ENCODE data around the gene SLC9A3. TPM values are rescaled to one million over a fixed set of nuclear protein-coding genes. Genes with fewer than 3 reads are reported as not detected.

SLC9A3 gene
- total RNA-seq, 2 experiments from 2014 or later = 2.1 to 2.4 TPM

GRCh38 chr5:437281-437771 lies 86.9 kb downstream of the SLC9A3 start:
- H3K36me3 Mint-ChIP-seq (ENCODE audit: low read depth) = peaks cover 3% of the 10 kb centered on the region
- DNase-seq (no peak), ATAC-seq (no peak)
- no peak overlapping the region for H3K27ac Mint-ChIP-seq
- H3K9me3 Mint-ChIP-seq (ENCODE audit: low read depth) = no peaks in the 10 kb centered on the region
- intact Hi-C loops (cut with DNase I, micrococcal nuclease) = loop anchor here in 1 of 2 experiments (5.0 kb wide), 1 partner anchor 120 kb away; no protein-coding TSS in a partner anchor
- ChIA-PET POLR2A (no interaction called here), CTCF (interaction anchor here (1.0 to 1.5 kb wide), 2 partner anchors 9 to 120 kb away, joined by 3 to 4 read pairs; no protein-coding TSS in a partner anchor)
- H3K27me3 Mint-ChIP-seq = no peaks in the 10 kb centered on the region
- H3K4me1 Mint-ChIP-seq = peaks cover 7% of the 10 kb centered on the region
- no peak overlapping the region for H3K4me3 Mint-ChIP-seq

DNA sequence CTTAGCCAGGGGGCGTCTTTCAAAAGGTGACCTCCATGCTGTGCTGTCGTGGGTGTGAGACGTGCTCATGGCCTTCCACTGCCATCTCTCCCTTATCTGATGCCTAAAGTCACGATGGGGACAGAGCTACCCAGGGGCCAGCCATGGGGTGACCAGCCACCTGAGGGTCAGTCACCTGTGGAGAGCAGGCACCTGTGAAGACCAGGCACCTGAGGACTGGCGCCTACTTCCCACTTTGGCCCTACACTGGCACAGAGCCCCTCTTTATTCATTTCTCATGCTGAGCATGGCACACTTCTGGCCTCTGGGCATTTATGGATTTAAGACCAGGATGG lies 87.6 kb downstream of the SLC9A3 start:
- POLR2A ChIA-PET = no interaction called here
- ATAC-seq (no peak), DNase-seq (peak; percentile 3)
- H3K9me3 Mint-ChIP-seq (ENCODE audit: low read depth) = no peaks in the 10 kb centered on the region
- H3K4me3 Mint-ChIP-seq = no peak overlapping the region
- CTCF ChIA-PET = interaction anchor here (0.6 to 1.5 kb wide), 3 partner anchors 19 to 121 kb away, joined by 3 to 4 read pairs (median 3); no protein-coding TSS in a partner anchor
- H3K4me1 Mint-ChIP-seq = peaks cover under 1% of the 10 kb centered on the region
- no peaks in the 10 kb centered on the region for H3K27me3 Mint-ChIP-seq
- H3K27ac Mint-ChIP-seq = no peak overlapping the region
- peaks cover 3% of the 10 kb centered on the region for H3K36me3 Mint-ChIP-seq (ENCODE audit: low read depth)
- intact Hi-C loops (cut with DNase I, micrococcal nuclease) = loop anchor here in 1 of 2 experiments (5.0 kb wide), 1 partner anchor 119 kb away; no protein-coding TSS in a partner anchor

- Mint-ChIP-seq H3K36me3 (ENCODE audit: low read depth) (peaks cover 3% of the 10 kb centered on the region), H3K4me1 (no peaks in the 10 kb centered on the region), H3K27ac (no peak overlapping the region), H3K4me3 (no peak overlapping the region), H3K27me3 (no peaks in the 10 kb centered on the region), H3K9me3 (ENCODE audit: low read depth) (no peaks in the 10 kb centered on the region)
- intact Hi-C loops (cut with DNase I, micrococcal nuclease) = loop anchor here in 1 of 2 experiments (5.0 kb wide), 1 partner anchor 119 kb away; no protein-coding TSS in a partner anchor
- ATAC-seq = peak; percentile 65
- peak; percentile 40 for DNase-seq
- ChIA-PET POLR2A (no interaction called here), CTCF (interaction anchor here (0.6 to 1.5 kb wide), 3 partner anchors 19 to 120 kb away, joined by 3 to 4 read pairs (median 3); no protein-coding TSS in a partner anchor)
Measured at GRCh38 chr5:435961-436640, 88.1 kb downstream of the SLC9A3 start.

GRCh38 chr5:435156-435790 lies 89.0 kb downstream of the SLC9A3 start:
- ChIA-PET POLR2A (no interaction called here), CTCF (no interaction called here)
- H3K27ac Mint-ChIP-seq = no peak overlapping the region
- intact Hi-C loops (cut with DNase I, micrococcal nuclease) = loop anchor here in 1 of 2 experiments (5.0 kb wide), 1 partner anchor 118 kb away; no protein-coding TSS in a partner anchor
- no peak for ATAC-seq
- no peaks in the 10 kb centered on the region for H3K4me1 Mint-ChIP-seq
- H3K9me3 Mint-ChIP-seq (ENCODE audit: low read depth) = no peaks in the 10 kb centered on the region
- peaks cover 3% of the 10 kb centered on the region for H3K36me3 Mint-ChIP-seq (ENCODE audit: low read depth)
- no peak overlapping the region for H3K4me3 Mint-ChIP-seq
- DNase-seq = peak; percentile 3
- no peaks in the 10 kb centered on the region for H3K27me3 Mint-ChIP-seq

DNA sequence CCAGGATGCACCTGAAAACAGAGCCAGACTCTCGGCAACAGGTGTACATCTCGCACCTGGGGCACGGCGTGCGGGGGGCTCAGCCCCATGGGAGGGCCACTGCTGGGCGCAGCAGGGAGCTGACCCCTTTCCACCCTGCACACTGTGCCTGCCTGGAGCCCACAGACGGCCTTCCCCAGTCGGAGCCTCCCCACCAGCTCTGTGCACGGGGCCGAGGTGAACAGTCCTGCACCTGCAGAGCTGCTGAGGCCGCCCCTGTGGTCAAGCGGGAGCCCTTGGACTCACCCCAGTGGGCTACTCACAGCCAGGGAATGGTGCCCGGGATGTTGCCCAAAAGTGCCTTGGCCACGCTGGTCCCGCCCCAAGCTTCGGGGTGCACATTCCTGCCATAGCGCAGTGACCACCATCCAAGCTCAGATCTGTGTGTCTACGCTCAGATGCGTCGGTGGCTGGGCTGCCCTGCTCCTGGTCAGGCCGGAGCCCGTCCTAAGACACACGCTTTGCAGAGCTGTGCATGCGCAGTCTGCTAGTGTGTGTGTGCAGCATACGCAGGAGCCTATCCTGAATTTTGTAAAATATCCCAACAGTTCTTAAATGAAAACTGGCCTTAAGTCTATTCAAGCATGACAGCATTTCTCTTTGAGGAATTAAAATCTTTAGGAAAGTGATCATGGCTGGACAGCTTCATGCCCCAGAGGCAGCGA lies 89.7 kb downstream of the SLC9A3 start:
- DNase-seq (no peak), ATAC-seq (no peak)
- Mint-ChIP-seq H3K27me3 (no peaks in the 10 kb centered on the region), H3K9me3 (ENCODE audit: low read depth) (no peaks in the 10 kb centered on the region), H3K36me3 (ENCODE audit: low read depth) (peaks cover 3% of the 10 kb centered on the region), H3K4me1 (no peaks in the 10 kb centered on the region), H3K27ac (no peak overlapping the region), H3K4me3 (no peak overlapping the region)
- POLR2A ChIA-PET = no interaction called here
- CTCF ChIA-PET = interaction anchor here (0.6 to 1.0 kb wide), 2 partner anchors 118 to 179 kb away, joined by 3 to 4 read pairs; no protein-coding TSS in a partner anchor
- intact Hi-C loops (cut with DNase I, micrococcal nuclease) = loop anchor here in 1 of 2 experiments (5.0 kb wide), 1 partner anchor 117 kb away; no protein-coding TSS in a partner anchor

DNA sequence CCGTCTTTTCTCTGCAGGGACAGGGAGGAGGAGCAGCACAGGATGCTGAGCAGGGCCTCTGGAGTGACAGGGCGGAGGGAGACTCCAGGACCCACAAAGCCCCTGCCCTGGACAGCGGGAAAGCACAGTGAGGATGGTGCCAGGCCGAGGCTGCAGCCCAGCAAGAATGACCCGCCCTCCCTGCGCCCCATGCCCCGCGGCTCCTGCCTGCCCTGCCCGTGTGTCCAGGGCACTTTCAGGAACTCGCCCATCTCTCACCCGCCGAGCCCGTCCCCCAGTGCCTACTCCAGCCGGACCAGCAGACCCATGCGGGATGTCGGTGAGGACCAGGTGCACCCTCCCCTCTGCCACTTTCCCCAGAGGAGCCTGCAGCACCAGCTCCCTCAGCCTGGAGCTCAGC lies 90.4 kb downstream of the SLC9A3 start:
- ChIA-PET CTCF (interaction anchor here (0.6 to 1.0 kb wide), 2 partner anchors 117 to 179 kb away, joined by 3 to 4 read pairs; no protein-coding TSS in a partner anchor), POLR2A (no interaction called here)
- no peak for DNase-seq

GRCh38 chr5:432928-433791 lies 91.1 kb downstream of the SLC9A3 start:
- intact Hi-C loops (cut with DNase I, micrococcal nuclease) = no loop called here
- Mint-ChIP-seq H3K36me3 (ENCODE audit: low read depth) (peaks cover 7% of the 10 kb centered on the region), H3K27ac (no peak overlapping the region), H3K27me3 (no peaks in the 10 kb centered on the region), H3K9me3 (ENCODE audit: low read depth) (no peaks in the 10 kb centered on the region), H3K4me1 (no peaks in the 10 kb centered on the region), H3K4me3 (no peak overlapping the region)
- DNase-seq (no peak), ATAC-seq (no peak)
- POLR2A ChIA-PET = no interaction called here
- CTCF ChIA-PET = interaction anchor here (1.0 to 2.4 kb wide), 3 partner anchors 13 to 116 kb away, joined by 3 to 8 read pairs (median 4); no protein-coding TSS in a partner anchor

More for the DNA sequence above, 90.4 kb downstream of the SLC9A3 start:
- no peak overlapping the region for H3K4me3 Mint-ChIP-seq
- peaks cover 5% of the 10 kb centered on the region for H3K36me3 Mint-ChIP-seq (ENCODE audit: low read depth)
- H3K27ac Mint-ChIP-seq = no peak overlapping the region
- H3K4me1 Mint-ChIP-seq = no peaks in the 10 kb centered on the region
- H3K9me3 Mint-ChIP-seq (ENCODE audit: low read depth) = no peaks in the 10 kb centered on the region
- no peaks in the 10 kb centered on the region for H3K27me3 Mint-ChIP-seq
- intact Hi-C loops (cut with DNase I, micrococcal nuclease) = no loop called here
- ATAC-seq = no peak

- no peak for DNase-seq
- POLR2A ChIA-PET = no interaction called here
- H3K27ac Mint-ChIP-seq = no peak overlapping the region
- intact Hi-C loops (cut with DNase I, micrococcal nuclease) = no loop called here
- no peaks in the 10 kb centered on the region for H3K27me3 Mint-ChIP-seq
- no peaks in the 10 kb centered on the region for H3K4me1 Mint-ChIP-seq
- H3K4me3 Mint-ChIP-seq = no peak overlapping the region
- peaks cover 11% of the 10 kb centered on the region for H3K36me3 Mint-ChIP-seq (ENCODE audit: low read depth)
- CTCF ChIA-PET = interaction anchor here (0.6 to 2.7 kb wide), 6 partner anchors 14 to 185 kb away, joined by 3 to 10 read pairs (median 3); no protein-coding TSS in a partner anchor
- no peak for ATAC-seq
- no peaks in the 10 kb centered on the region for H3K9me3 Mint-ChIP-seq (ENCODE audit: low read depth)
Measured at GRCh38 chr5:432201-432927, 91.9 kb downstream of the SLC9A3 start.

DNA sequence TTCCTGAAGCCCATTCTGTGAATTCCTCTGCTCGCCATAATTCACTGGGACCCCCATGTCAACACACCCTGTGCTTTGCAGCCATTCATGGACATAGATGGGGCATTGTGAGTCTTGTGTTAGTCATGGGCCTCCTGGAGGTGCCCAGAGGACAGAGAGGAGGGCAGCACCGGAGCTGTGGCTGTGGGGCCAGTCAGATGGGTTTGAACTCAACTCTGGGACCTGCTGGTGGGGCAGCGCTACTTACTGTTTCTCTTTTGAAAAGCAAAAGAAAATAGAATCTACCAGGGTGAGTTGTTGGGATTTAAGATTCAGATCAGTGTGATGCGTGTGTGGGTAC lies 92.6 kb downstream of the SLC9A3 start:
- DNase-seq (no peak), ATAC-seq (no peak)
- no peak overlapping the region for H3K27ac Mint-ChIP-seq
- POLR2A ChIA-PET = no interaction called here
- CTCF ChIA-PET = interaction anchor here (0.6 to 2.7 kb wide), 10 partner anchors 8 to 185 kb away, joined by 3 to 10 read pairs (median 3); no protein-coding TSS in a partner anchor
- peaks cover 11% of the 10 kb centered on the region for H3K36me3 Mint-ChIP-seq (ENCODE audit: low read depth)
- H3K27me3 Mint-ChIP-seq = no peaks in the 10 kb centered on the region
- no peaks in the 10 kb centered on the region for H3K4me1 Mint-ChIP-seq
- no peak overlapping the region for H3K4me3 Mint-ChIP-seq
- no peaks in the 10 kb centered on the region for H3K9me3 Mint-ChIP-seq (ENCODE audit: low read depth)
- intact Hi-C loops (cut with DNase I, micrococcal nuclease) = loop anchor here in 1 of 2 experiments (1.0 kb wide), 1 partner anchor 114 kb away; no protein-coding TSS in a partner anchor
